Esophagus squamous epithelium (tissue), 5 donors: Measurements from ENCODE around the gene NR3C2. TPM values are rescaled to one million over a fixed set of nuclear protein-coding genes. Genes with fewer than 3 reads are reported as not detected.

Experiments
- DNase-seq: peaks from one replicate; lab custom pipeline; 2025; lab: John Stamatoyannopoulos, UW
- H3K27ac ChIP-seq, 4 donors: fragments of 200-600 bp; sonication (generic); one replicate each; pipeline ENCODE4 v1.5.1; 2016 to 2019; ENCODE audit warnings: mild to moderate bottlenecking in 1 of 4
- H3K27me3 ChIP-seq, 4 donors: fragments of 200-600 bp; sonication (generic); 1 replicate in 3 of 4; 2 replicates in 1 of 4; pipeline versions ENCODE4 v1.5.1 to v1.6.0; 2017 to 2021; ENCODE audit warnings: antibody characterized with exemption in 1 of 4
- H3K36me3 ChIP-seq, 3 donors: fragments of 200-600 bp; sonication (generic); one replicate each; pipeline ENCODE4 v1.5.1; 2016 to 2019
- H3K4me1 ChIP-seq, 3 donors: fragments of 200-600 bp; sonication (generic); one replicate each; pipeline ENCODE4 v1.5.1; 2017 to 2019
- H3K4me3 ChIP-seq, 4 donors: fragments of 200-600 bp; sonication (generic); 1 replicate in 3 of 4; 2 replicates in 1 of 4; pipeline ENCODE4 v1.5.1; 2016 to 2019; ENCODE audit warnings: mild to moderate bottlenecking in 2 of 4, moderate library complexity in 1 of 4
- H3K9me3 ChIP-seq, 3 donors: fragments of 200-600 bp; sonication (generic); one replicate each; pipeline ENCODE4 v1.5.1; 2016 to 2019
- POLR2A ChIP-seq, 4 donors: fragments of 450-650 bp; IDR thresholded peaks; one replicate each; pipeline ENCODE4 v1.6.1; 2017; ENCODE audit warnings: antibody characterized with exemption in 4 of 4, mild to moderate bottlenecking in 4 of 4, moderate library complexity in 3 of 4
- WGBS, 2 donors: methylation state at CpG; one replicate each; pipeline ENCODE4 v1.1.5; 2018; 5-methylcytosine and 5-hydroxymethylcytosine counted together
- intact Hi-C: fragments of 100-400 bp; cut with DNase I; formaldehyde crosslinking; loops from one replicate; pipeline ENCODE4 v1.15.0; 2022
- total RNA-seq, 4 donors: library from RNA; depleted of rRNA; stranded (reverse); fragments of >200 nt; gene quantifications; one replicate each; pipeline ENCODE4 v1.1.0, GENCODE V29; 2016
- TF ChIP-seq, protein P1 (sequence below), 6 experiments: fragments of 450-650 bp in 4 of 6; fragments of 200-600 bp in 2 of 6; sonication (generic) in 2 of 6; IDR thresholded peaks; one replicate each; pipeline ENCODE4 v1.5.1; 2016 to 2019; ENCODE audit warnings: antibody characterized with exemption in 6 of 6, mild to moderate bottlenecking in 4 of 6, moderate library complexity in 4 of 6
- donor health status: DM: yes; HTN: yes; CAD: no.

NR3C2 gene
- total RNA-seq, 4 donors from 2014 or later, result 1.2 to 5.3 (median 2.3) TPM

DNA sequence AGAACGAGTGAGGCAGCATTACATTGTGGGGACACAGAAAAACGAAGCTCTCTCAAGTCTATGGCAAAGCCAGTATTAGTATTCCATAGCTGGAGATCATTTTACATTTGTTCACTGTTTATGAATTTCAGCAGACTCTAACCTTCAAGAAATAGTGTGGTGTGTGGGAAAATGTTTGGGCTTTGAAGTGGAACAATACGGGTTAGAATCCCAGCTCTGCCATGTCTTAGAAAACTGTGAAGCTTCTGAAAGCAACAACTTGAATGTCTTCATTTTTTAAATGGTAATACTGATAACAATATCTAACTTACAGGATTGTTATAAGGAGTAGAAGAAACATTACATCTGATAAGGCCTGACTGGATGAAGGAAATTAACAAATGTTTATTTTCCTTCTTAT lies 217.7 kb downstream of the NR3C2 start:
- intact Hi-C loops, result no loop called here
- WGBS, 2 donors, result 48 to 53% methylated on average over 3 of the region's 3 CpGs
- H3K27ac ChIP-seq, result no peak overlapping the region

DNA sequence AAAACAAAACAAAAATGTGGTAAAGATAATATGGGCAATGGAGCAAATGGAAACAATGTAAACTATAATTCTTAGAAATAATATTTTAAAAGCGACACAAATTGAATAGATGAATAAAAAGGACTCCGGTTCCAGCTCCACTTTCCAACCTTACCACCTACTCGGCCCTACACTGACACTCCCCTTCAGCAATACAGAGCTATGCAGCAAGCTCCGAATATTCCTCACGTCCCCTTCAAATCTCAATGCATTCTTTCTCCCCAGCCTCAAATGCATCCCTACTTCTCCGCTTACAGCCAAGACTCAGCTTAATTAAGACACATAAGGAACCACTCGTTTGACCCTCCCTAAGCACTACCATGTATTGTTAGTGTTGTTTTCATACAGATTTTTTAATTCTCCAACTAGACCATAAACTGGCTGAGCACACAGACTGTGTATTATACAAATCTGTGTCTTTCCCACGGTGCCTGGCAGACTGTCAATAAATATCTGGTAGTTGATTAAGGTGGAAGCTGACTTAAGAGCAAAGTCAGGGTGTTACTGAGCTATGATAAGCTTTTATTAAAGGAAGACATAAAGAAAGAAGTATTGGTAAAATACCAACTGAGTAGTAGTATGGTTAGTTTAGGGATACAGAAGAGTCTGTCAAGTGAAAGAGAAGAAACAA lies 219.1 kb downstream of the NR3C2 start:
- Histone ChIP-seq H3K27ac (no peak overlapping the region), H3K27me3 (no peaks in the 10 kb centered on the region), H3K4me3 (no peak overlapping the region), H3K9me3 (no peaks in the 10 kb centered on the region), H3K36me3 (no peaks in the 10 kb centered on the region), H3K4me1 (no peaks in the 10 kb centered on the region)
- WGBS, 2 donors, result 70 to 80% methylated on average over 8 of the region's 8 CpGs
- intact Hi-C loops, result no loop called here
- no peak for TF ChIP-seq POLR2A (IDR thresholded peaks at IDR 0.05)
- TF ChIP-seq, protein P1, sequence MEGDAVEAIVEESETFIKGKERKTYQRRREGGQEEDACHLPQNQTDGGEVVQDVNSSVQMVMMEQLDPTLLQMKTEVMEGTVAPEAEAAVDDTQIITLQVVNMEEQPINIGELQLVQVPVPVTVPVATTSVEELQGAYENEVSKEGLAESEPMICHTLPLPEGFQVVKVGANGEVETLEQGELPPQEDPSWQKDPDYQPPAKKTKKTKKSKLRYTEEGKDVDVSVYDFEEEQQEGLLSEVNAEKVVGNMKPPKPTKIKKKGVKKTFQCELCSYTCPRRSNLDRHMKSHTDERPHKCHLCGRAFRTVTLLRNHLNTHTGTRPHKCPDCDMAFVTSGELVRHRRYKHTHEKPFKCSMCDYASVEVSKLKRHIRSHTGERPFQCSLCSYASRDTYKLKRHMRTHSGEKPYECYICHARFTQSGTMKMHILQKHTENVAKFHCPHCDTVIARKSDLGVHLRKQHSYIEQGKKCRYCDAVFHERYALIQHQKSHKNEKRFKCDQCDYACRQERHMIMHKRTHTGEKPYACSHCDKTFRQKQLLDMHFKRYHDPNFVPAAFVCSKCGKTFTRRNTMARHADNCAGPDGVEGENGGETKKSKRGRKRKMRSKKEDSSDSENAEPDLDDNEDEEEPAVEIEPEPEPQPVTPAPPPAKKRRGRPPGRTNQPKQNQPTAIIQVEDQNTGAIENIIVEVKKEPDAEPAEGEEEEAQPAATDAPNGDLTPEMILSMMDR (IDR thresholded peaks at IDR 0.05), result no peak
- DNase-seq, result no peak

More for the DNA sequence above, 217.7 kb downstream of the NR3C2 start:
- no peaks in the 10 kb centered on the region for H3K9me3 ChIP-seq
- no peaks in the 10 kb centered on the region for H3K27me3 ChIP-seq
- DNase-seq, result no peak
- H3K4me1 ChIP-seq, result no peaks in the 10 kb centered on the region
- no peak overlapping the region for H3K4me3 ChIP-seq
- H3K36me3 ChIP-seq, result no peaks in the 10 kb centered on the region
- TF ChIP-seq, protein P1 (IDR thresholded peaks at IDR 0.05), result no peak
- TF ChIP-seq POLR2A (IDR thresholded peaks at IDR 0.05), result no peak

DNA sequence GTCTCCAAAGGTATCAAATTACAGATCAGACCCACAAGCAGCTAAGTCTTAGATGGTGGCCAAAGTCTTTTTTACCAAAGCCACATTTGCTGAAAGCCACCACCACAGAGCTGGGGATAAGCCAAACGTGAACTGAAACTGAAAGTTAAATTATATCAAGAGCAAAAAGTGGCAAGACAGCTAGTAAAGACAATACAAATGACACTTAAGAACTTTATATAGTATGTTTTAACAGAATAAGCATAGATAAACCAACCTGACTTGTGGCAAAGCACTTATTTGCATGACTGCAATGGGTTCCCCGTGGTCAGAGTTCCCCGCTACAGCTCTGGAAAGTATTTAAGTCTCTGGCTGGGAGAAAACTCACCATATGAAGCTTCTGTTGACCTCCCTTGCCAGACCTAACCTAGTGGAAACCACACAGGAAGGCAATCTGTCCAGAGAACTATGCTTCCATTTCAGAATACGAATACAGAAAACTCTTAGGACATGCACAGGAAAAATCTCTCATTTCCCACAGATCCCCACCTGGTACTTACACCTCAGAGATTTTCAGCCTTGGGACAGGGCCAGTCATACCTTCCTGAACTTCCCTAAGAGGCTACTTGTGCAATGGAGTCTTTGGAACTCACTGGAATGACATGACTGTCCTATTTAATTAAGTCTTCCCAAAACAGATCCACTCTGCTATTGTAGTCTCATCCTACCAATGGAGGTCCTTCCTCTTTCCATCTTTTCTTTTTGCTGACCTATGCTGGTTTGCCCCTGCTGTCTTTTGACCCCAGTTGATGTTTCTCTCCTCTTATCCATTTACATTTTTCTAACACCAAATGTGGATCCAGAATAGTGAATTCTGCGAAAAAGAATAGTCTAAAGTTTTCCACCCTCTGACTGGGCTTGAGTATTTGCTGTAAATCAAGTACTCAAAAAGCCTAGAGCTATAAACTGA lies 225.1 kb downstream of the NR3C2 start:
- TF ChIP-seq POLR2A (IDR thresholded peaks at IDR 0.05), result no peak
- TF ChIP-seq, protein P1 (IDR thresholded peaks at IDR 0.05), result no peak
- H3K9me3 ChIP-seq, result no peaks in the 10 kb centered on the region
- H3K27ac ChIP-seq, result peak overlapping the region in 3 of 4 donors; percentile 13 to 42 (median 26)
- WGBS, 2 donors, result 53 to 56% methylated on average over 5 of the region's 5 CpGs
- no peaks in the 10 kb centered on the region for H3K36me3 ChIP-seq
- DNase-seq, result no peak
- peaks cover 0 to 27% (median 13%) of the 10 kb centered on the region in 3 donors for H3K4me1 ChIP-seq
- no peaks in the 10 kb centered on the region for H3K27me3 ChIP-seq
- intact Hi-C loops, result no loop called here
- peak overlapping the region in 3 of 4 donors; percentile 18 to 51 (median 27) for H3K4me3 ChIP-seq

DNA sequence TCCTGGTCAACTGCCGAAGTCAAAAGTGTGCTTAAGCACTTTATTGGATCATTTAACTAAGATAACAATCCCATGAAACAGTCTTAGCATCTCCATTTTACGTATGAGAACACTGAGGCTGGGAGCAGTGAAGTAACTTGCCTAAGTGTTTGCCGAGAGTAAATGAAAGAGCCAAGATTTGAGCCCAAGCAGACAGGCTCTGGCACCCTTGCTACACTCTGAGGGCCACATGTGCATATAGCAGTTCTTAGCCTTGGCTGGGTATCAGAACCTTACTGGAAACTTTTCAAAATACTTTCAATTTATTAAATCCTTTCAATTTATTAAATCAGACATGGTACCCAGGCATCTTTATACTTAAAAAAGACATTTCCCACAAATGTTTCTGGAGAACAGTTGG lies 225.9 kb downstream of the NR3C2 start:
- Histone ChIP-seq H3K27ac (no peak overlapping the region), H3K27me3 (no peaks in the 10 kb centered on the region), H3K4me1 (peaks cover 0 to 27% (median 13%) of the 10 kb centered on the region in 3 donors), H3K9me3 (no peaks in the 10 kb centered on the region), H3K36me3 (no peaks in the 10 kb centered on the region), H3K4me3 (peak overlapping the region in 1 of 4 donors; percentile 51)
- TF ChIP-seq POLR2A (IDR thresholded peaks at IDR 0.05), result no peak
- intact Hi-C loops, result no loop called here
- no peak for DNase-seq
- 65 to 76% methylated on average over 3 of the region's 3 CpGs for WGBS, 2 donors

DNA sequence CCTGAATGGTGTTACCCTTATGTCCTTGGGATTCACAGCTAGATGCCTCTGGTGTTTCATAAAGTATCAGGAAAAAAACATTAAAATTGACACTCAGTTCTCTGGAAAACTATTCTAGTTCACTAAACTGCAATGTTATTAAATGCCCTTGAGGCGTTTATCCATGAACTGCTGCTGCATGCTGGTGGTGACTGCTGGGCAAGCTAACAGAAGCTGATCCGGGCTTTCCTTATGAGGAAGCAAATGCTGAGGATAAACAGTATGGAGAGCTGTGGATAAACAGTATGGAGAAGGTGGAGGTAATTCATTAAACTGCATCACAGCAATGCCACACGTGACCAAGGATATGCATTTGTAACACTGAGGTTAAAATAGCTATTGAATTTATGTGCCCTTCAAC lies 227.0 kb downstream of the NR3C2 start:
- Histone ChIP-seq H3K27me3 (no peaks in the 10 kb centered on the region), H3K36me3 (no peaks in the 10 kb centered on the region), H3K9me3 (no peaks in the 10 kb centered on the region), H3K27ac (peak overlapping the region in 3 of 4 donors; percentile 5 to 51 (median 29)), H3K4me1 (peaks cover 0 to 27% (median 13%) of the 10 kb centered on the region in 3 donors), H3K4me3 (no peak overlapping the region)
- TF ChIP-seq, protein P1 (IDR thresholded peaks at IDR 0.05), result no peak
- TF ChIP-seq POLR2A (IDR thresholded peaks at IDR 0.05), result no peak
- 28 to 33% methylated on average over 3 of the region's 3 CpGs for WGBS, 2 donors
- no peak for DNase-seq
- intact Hi-C loops, result no loop called here
